Islet precursor cell (in vitro differentiated cells): Measurements from ENCODE around the gene PRKAG1.

Source experiments
- DNase-seq: peaks from one replicate; pipeline ENCODE4 v3.0.0-alpha.2; 2018

Gene PRKAG1

DNA sequence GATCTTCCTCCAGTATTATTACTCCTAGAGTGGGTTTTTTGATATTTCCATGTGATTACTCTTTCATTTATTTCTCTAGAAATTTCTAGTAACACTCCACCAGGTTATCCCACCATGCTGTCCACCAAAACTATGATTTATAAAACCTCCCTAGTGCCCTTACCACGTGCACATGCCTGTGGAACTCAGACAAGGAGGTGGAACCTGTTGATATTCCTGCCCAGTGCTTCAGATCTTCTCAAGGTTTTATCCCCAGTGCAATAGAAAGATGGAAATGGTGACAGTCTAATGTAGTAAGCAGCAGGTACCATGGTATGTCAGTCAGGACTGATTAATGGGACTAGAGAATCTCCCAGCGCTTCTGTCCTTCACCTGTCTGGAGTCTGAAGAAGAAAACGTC, 57.7 kb downstream of the PRKAG1 start:
- no peak for DNase-seq

GRCh38 chr12:48958049-48958388, 60.6 kb downstream of the PRKAG1 start:
- DNase-seq = no peak

DNA sequence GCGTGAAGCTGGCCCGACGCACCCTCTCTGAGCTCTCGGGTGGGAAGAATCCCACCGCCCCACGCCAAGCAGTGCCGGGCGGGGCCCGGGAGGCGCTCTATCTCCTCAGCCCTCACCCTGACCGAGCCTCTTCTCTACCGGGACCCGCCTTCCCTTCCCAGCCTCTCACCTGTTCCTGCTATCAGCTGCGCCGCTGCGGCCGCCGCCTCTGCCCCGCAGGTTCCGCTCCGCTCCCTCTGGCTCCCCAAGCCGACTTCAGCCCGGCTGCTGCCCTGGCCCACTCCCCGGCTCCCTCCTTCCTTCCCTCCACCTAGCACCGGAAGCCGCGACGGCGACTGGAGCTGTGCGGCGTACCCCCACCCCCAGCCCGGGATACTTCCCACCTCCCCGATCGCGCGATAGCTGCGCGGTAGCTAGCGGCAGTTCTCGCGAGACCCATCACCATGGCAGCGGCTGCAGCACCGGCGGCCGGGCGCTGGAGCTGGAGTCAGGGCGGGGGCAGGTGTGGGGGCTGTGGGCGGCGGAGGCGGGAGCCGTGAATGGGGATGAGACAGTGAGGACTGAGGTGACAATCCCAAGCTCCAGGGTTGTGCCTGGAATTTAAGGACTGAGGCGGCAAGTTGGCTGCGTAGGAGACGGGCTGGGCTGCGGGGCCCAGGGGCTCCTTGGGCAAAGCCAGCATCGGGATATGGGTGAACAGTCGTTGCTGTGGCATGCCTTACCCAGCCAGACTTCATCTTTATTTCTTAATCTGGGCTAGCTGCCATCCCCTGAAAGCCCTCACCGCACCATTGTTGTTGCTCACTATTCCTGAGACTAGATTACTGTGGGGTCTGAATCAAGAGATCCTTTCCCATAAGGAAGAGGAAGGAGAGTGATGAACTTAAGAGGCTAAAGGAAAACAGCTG, 61.2 kb downstream of the PRKAG1 start, which contains the start of gene ARF3:
Gene ARF3, minus strand, starts transcription at position 347 of the 908 bp plus-strand sequence. CDS start 16,392 bp downstream, outside the sequence.
- DNase-seq = peak; percentile 99

- peak; percentile 99 for DNase-seq
Observed at GRCh38 chr12:48956279-48957140, 62.1 kb downstream of the PRKAG1 start.

- no peak for DNase-seq
Observed at GRCh38 chr12:48954841-48955501, 63.6 kb downstream of the PRKAG1 start.

DNA sequence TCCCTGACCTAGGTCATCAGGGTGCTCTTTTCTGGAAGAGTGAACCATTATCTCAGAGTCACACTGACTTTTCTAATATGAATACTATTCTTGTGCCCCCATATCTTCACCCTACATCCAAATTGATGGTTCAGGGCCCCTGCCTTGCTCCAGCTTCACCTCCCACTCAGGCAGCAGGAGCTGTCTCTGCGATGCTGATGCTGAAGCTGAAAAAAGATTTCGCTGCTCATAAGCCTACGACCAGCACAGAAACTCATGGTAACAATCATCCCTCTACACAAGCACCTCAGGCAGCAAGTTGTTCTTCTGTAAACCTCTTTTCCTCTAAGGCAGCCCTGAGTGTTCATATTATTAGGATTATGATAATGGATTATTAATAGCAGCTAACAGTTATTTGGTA, 64.5 kb downstream of the PRKAG1 start:
- no peak for DNase-seq

DNA sequence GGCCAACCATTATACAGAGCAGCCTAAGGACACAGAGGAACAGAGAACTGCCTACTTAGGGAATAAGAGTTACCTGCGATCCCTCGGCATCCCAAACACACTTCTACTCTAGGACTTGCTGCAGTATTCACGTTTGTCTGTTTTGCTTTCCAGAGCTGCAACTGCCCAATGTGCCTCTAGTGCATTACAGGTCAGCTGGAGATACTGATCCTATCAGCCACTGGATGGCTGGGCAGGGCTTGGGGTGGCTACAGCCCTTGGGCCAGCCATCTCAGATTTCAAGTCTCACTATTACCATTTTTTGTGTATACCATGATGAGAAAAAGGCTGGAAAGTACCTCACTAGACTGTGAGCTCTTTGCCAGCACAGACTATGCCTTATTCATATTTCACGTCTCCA, 65.9 kb downstream of the PRKAG1 start:
- no peak for DNase-seq
